HepG2 (cell line): Measurements from ENCODE around the gene MICAL3. TPM values are rescaled to one million over a fixed set of nuclear protein-coding genes. Genes with fewer than 3 reads are reported as not detected.

Experiments
- ATAC-seq: fragments of 200-7000 bp; cut with Tn5 transposase; 3 replicates; pipeline ENCODE4 v1.9.1; 2020; ENCODE audit warnings: mild to moderate bottlenecking, moderate library complexity
- BruUV-seq: library from RNA; stranded (reverse); fragments of 400-500 nt; replicated peaks from 2 replicates; lab custom pipeline; 2021; lab: Mats Ljungman, UMichigan
- CTCF ChIA-PET: fragments of 300-600 bp; formaldehyde crosslinking; extraction: SDS; loops from one replicate; lab custom pipeline; 2021; ENCODE audit warnings: low total read pairs, inconsistent platforms, low intra/inter-chr PET ratio; lab: Yijun Ruan, JAX
- POLR2A ChIA-PET: fragments of 350-600 bp; sonication (Branson Sonifier 250); formaldehyde crosslinking; loops from one replicate; lab custom pipeline; 2020; ENCODE audit warnings: antibody characterized with exemption, inconsistent platforms; lab: Yijun Ruan, JAX
- DNase-seq: peaks from one replicate; pipeline ENCODE4 v3.0.0-alpha.2; 2015; ENCODE audit warnings: low spot score
- FAIRE-seq: peaks from 3 replicates; lab custom pipeline; 2011; peaks lifted over from hg19 to GRCh38; lab: Jason Lieb, UNC
- H2AFZ ChIP-seq: one replicate; pipeline ENCODE4 v1.6.1; 2011; ENCODE audit warnings: low read length, inconsistent platforms
- H3K27ac ChIP-seq: fragments of 300-600 bp; 3 replicates; pipeline ENCODE4 v1.8.0; 2011; ENCODE audit warnings: mixed run types, mild to moderate bottlenecking, mixed read lengths, low read length, inconsistent platforms; ENCODE audit not compliant: insufficient read depth; ENCODE audit errors: extremely low read length
- H3K27me3 ChIP-seq, 2 experiments: fragments of 200-600 bp in 1 of 2; 2 replicates in 1 of 2; 3 replicates in 1 of 2; pipeline versions ENCODE4 v1.6.0 to v1.8.0; 2011; ENCODE audit warnings: low read length in 2 of 2, mild to moderate bottlenecking in 2 of 2, moderate library complexity in 2 of 2, inconsistent platforms in 1 of 2; ENCODE audit not compliant: insufficient read depth in 2 of 2, control insufficient read depth in 1 of 2
- H3K36me3 ChIP-seq, 2 experiments: fragments of 200-600 bp in 1 of 2; replicated peaks in 1 of 2; 2 replicates in 1 of 2; 3 replicates in 1 of 2; pipeline versions ENCODE4 v1.5.1 to v1.8.0; 2011; ENCODE audit warnings: low read length in 2 of 2, inconsistent platforms in 1 of 2; ENCODE audit not compliant: insufficient read depth in 2 of 2, control insufficient read depth in 1 of 2
- H3K4me1 ChIP-seq: 2 replicates; pipeline ENCODE4 v1.5.1; 2012; ENCODE audit warnings: low read length, inconsistent platforms; ENCODE audit not compliant: insufficient read depth
- H3K4me2 ChIP-seq: 2 replicates; pipeline ENCODE4 v1.6.0; 2011; ENCODE audit warnings: low read depth, low read length, inconsistent platforms
- H3K4me3 ChIP-seq, 3 experiments: fragments of 200-600 bp in 1 of 3; sonication (generic), shearing (Covaris generic) in 1 of 3; replicated peaks in 1 of 3; 2 replicates each; pipeline ENCODE4 v1.5.1; 2011 to 2016; ENCODE audit warnings: low read length in 3 of 3, inconsistent platforms in 2 of 3, low read depth in 2 of 3, mild to moderate bottlenecking in 2 of 3, control low read depth in 1 of 3, mixed read lengths in 1 of 3; ENCODE audit not compliant: insufficient read depth in 1 of 3
- H3K79me2 ChIP-seq: one replicate; pipeline ENCODE4 v1.6.1; 2011; ENCODE audit warnings: low read length, inconsistent platforms; ENCODE audit not compliant: insufficient read depth
- H3K9ac ChIP-seq: 2 replicates; pipeline ENCODE4 v1.6.0; 2011; ENCODE audit warnings: mild to moderate bottlenecking, low read depth, low read length, inconsistent platforms; ENCODE audit not compliant: insufficient read depth
- H3K9me3 ChIP-seq: 2 replicates; pipeline ENCODE4 v1.5.1; 2012; ENCODE audit warnings: mild to moderate bottlenecking, low read length
- H4K20me1 ChIP-seq: 2 replicates; pipeline ENCODE4 v1.6.0; 2011; ENCODE audit warnings: inconsistent platforms, mild to moderate bottlenecking, low read length, moderate library complexity; ENCODE audit not compliant: insufficient read depth
- CAMTA2 ChIP-seq: sonication (generic); formaldehyde crosslinking; IDR thresholded peaks from 2 replicates; pipeline ENCODE4 v1.4.0; 2020; ENCODE audit warnings: mild to moderate bottlenecking, missing genetic modification reagents, borderline replicate concordance
- FOSL2 ChIP-seq: sonication (generic); formaldehyde crosslinking; IDR thresholded peaks from 2 replicates; pipeline ENCODE4 v1.4.0; 2020; ENCODE audit warnings: missing genetic modification reagents
- ISX ChIP-seq: sonication (generic); formaldehyde crosslinking; conservative IDR thresholded peaks from 2 replicates; pipeline ENCODE4 v1.5.0; 2020; ENCODE audit warnings: missing genetic modification reagents
- KAT2B ChIP-seq: fragments of 150-350 bp; IDR thresholded peaks from 2 replicates; pipeline ENCODE4 v1.6.1; 2014; ENCODE audit warnings: low read depth, low read length, borderline replicate concordance
- MEF2D ChIP-seq: sonication (generic); formaldehyde crosslinking; IDR thresholded peaks from 2 replicates; pipeline ENCODE4 v1.5.1; 2020; ENCODE audit warnings: mild to moderate bottlenecking, missing genetic modification reagents
- MTF1 ChIP-seq: sonication (generic); formaldehyde crosslinking; IDR thresholded peaks from 2 replicates; pipeline ENCODE4 v1.5.0; 2020; ENCODE audit warnings: missing genetic modification reagents
- RFX5 ChIP-seq: IDR thresholded peaks from 2 replicates; pipeline ENCODE4 v1.6.1; 2011; ENCODE audit warnings: low read depth, low read length, improper control_type of control experiment
- TEAD3 ChIP-seq: optimal IDR thresholded peaks from 2 replicates; pipeline ENCODE3; 2016; ENCODE audit warnings: borderline replicate concordance
- ZNF18 ChIP-seq: sonication (generic); formaldehyde crosslinking; IDR thresholded peaks from 2 replicates; pipeline ENCODE4 v1.8.0; 2022; ENCODE audit warnings: mild to moderate bottlenecking, missing genetic modification reagents; ENCODE audit not compliant: insufficient replicate concordance
- ZNF24 ChIP-seq: fragments of 450-650 bp; IDR thresholded peaks from 2 replicates; pipeline ENCODE4 v1.6.1; 2017; ENCODE audit warnings: antibody characterized with exemption, mild to moderate bottlenecking
- ZNF34 ChIP-seq: sonication (generic); formaldehyde crosslinking; IDR thresholded peaks from 2 replicates; pipeline ENCODE4 v1.4.0; 2020; ENCODE audit warnings: mild to moderate bottlenecking, missing genetic modification reagents, borderline replicate concordance
- ZNF557 ChIP-seq: sonication (generic); formaldehyde crosslinking; IDR thresholded peaks from 2 replicates; pipeline ENCODE4 v1.4.0; 2020; ENCODE audit warnings: missing genetic modification reagents
- ZNF674 ChIP-seq: sonication (generic); formaldehyde crosslinking; IDR thresholded peaks from 2 replicates; pipeline ENCODE4 v1.5.0; 2020; ENCODE audit warnings: low read depth, mild to moderate bottlenecking, missing genetic modification reagents
- ZNF841 ChIP-seq: sonication (generic); formaldehyde crosslinking; IDR thresholded peaks from 2 replicates; pipeline ENCODE4 v1.8.1; 2023; ENCODE audit warnings: missing genetic modification reagents, borderline replicate concordance
- WGBS: methylation state at CpG from one replicate; pipeline ENCODE4 v1.1.6; 2017; ENCODE audit warnings: low lambda C conversion rate; 5-methylcytosine and 5-hydroxymethylcytosine counted together
- in situ Hi-C: cut with HindIII; loops from 2 replicates; pipeline ENCODE4 v1.10.0; 2017; ENCODE audit warnings: low pct_unique_long_range_greater_than_20kb; ENCODE audit not compliant: extremely low pct_ligation_motif_present
- intact Hi-C: fragments of 100-400 bp; cut with micrococcal nuclease; formaldehyde crosslinking; loops from one replicate; pipeline ENCODE4 v1.10.0; 2022; ENCODE audit not compliant: unreplicated experiment
- polyA plus RNA-seq, 8 experiments: library from polyadenylated mRNA; depleted of rRNA in 3 of 8; stranded (reverse) in 7 of 8; unstranded in 1 of 8; fragments of >200 nt; fragmentation: Illumina TruSeq in 4 of 8; extraction: Trizol in 4 of 8; gene quantifications; 2 replicates each; pipeline versions ENCODE4 v1.2.1 to v1.2.3, GENCODE V29; 2011 to 2016; ENCODE audit warnings: low read depth in 4 of 8, missing spikeins in 1 of 8, mixed read lengths in 1 of 8; ENCODE audit not compliant: insufficient read depth in 1 of 8
- total RNA-seq, 5 experiments: library from RNA; depleted of rRNA; stranded (reverse); fragments of >200 nt; fragmentation: Illumina TruSeq; extraction: Trizol; gene quantifications; 2 replicates each; pipeline ENCODE4 v1.2.3, GENCODE V29; 2016; ENCODE audit warnings: low read depth in 1 of 5
- TF ChIP-seq, protein P1 (sequence below): sonication (generic); formaldehyde crosslinking; IDR thresholded peaks from 2 replicates; pipeline ENCODE4 v1.4.0; 2020; ENCODE audit warnings: missing genetic modification reagents, low read depth, mild to moderate bottlenecking, borderline replicate concordance
- TF ChIP-seq, protein P2 (sequence below): sonication (generic); formaldehyde crosslinking; IDR thresholded peaks from 2 replicates; pipeline ENCODE4 v1.8.0; 2022; ENCODE audit warnings: missing genetic modification reagents, mild to moderate bottlenecking, moderate library complexity, borderline replicate concordance

The MICAL3 gene
- total and polyA plus RNA-seq, 2 of the 13 experiments (the other 11 are each of a cell fraction or from before 2014, with no cell fraction given) = 5.3 to 12.5 TPM

DNA sequence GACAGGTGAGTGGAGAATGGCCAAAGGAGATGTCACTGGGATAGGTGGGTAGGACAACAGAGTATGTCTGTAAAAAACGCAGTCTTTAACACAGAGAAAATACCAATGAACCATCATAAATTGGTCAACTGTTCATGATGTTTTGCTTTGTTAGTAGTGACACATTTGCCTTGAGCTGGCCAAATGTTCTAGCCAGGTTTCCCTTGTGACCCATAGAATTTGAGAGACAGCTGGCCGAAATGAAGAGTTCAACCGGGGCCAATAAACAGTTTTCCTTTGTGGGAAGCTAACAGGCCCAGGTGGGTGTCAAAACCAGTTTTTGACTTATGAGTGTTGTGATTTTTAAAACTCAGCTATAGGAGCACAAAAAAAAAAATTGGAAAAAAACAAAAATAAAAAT lies 133.5 kb downstream of the MICAL3 start:
- ChIA-PET CTCF (no interaction called here), POLR2A (no interaction called here)
- in situ Hi-C loops = no loop called here
- Histone ChIP-seq H3K27ac (no peak overlapping the region), H4K20me1 (no peaks in the 10 kb centered on the region), H3K27me3 (no peaks in the 10 kb centered on the region), H3K9ac (no peak overlapping the region), H2AFZ (no peak overlapping the region), H3K9me3 (no peaks in the 10 kb centered on the region), H3K36me3 (peaks cover 12 to 39% of the 10 kb centered on the region in 2 experiments), H3K4me2 (no peak overlapping the region), H3K4me1 (peaks cover 36% of the 10 kb centered on the region), H3K79me2 (no peaks in the 10 kb centered on the region), H3K4me3 (no peak overlapping the region)
- FAIRE-seq = no peak
- TF ChIP-seq KAT2B (no peak), RFX5 (no peak), ZNF24 (no peak), FOSL2 (no peak), MEF2D (no peak), CAMTA2 (no peak), ZNF557 (CRISPR knock-in tag) (no peak), ZNF841 (CRISPR knock-in tag) (no peak), ZNF34 (CRISPR knock-in tag) (no peak), MTF1 (CRISPR knock-in tag) (no peak), TEAD3 (CRISPR knock-in tag) (no peak), ZNF674 (CRISPR knock-in tag) (no peak), ISX (CRISPR knock-in tag) (no peak), ZNF18 (no peak)
- TF ChIP-seq, protein P1, sequence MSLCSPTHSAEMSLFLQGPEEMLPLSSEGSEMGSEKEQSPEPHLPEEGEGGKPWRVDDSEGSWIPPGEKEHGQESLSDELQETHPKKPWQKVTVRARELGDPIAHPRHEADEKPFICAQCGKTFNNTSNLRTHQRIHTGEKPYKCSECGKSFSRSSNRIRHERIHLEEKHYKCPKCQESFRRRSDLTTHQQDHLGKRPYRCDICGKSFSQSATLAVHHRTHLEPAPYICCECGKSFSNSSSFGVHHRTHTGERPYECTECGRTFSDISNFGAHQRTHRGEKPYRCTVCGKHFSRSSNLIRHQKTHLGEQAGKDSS (CRISPR knock-in tag) = no peak
- TF ChIP-seq, protein P2, sequence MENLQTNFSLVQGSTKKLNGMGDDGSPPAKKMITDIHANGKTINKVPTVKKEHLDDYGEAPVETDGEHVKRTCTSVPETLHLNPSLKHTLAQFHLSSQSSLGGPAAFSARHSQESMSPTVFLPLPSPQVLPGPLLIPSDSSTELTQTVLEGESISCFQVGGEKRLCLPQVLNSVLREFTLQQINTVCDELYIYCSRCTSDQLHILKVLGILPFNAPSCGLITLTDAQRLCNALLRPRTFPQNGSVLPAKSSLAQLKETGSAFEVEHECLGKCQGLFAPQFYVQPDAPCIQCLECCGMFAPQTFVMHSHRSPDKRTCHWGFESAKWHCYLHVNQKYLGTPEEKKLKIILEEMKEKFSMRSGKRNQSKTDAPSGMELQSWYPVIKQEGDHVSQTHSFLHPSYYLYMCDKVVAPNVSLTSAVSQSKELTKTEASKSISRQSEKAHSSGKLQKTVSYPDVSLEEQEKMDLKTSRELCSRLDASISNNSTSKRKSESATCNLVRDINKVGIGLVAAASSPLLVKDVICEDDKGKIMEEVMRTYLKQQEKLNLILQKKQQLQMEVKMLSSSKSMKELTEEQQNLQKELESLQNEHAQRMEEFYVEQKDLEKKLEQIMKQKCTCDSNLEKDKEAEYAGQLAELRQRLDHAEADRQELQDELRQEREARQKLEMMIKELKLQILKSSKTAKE (CRISPR knock-in tag) = no peak
- WGBS = 98% methylated on average over 3 of the region's 3 CpGs
- DNase-seq = no peak
- no TSS peak for BruUV-seq
- intact Hi-C loops = loop anchor here (5.0 to 10.0 kb wide), 2 partner anchors 59 to 64 kb away; no protein-coding TSS in a partner anchor
- ATAC-seq = no peak
